Stimulated activated CD8-positive, alpha-beta memory T cell treated with anti-CD3 and anti-CD28 coated beads, Interleukin-15, amount 100 ng/mL, for 24 hours (primary cell): ENCODE results near the gene BCAS3.

Experiments
- DNase-seq: peaks from one replicate; pipeline ENCODE4 v3.0.0-alpha.2; 2020; ENCODE audit warnings: low read depth

The BCAS3 gene

GRCh38 chr17:61291451-61292285, 614.0 kb downstream of the BCAS3 start:
- DNase-seq = no peak

DNA sequence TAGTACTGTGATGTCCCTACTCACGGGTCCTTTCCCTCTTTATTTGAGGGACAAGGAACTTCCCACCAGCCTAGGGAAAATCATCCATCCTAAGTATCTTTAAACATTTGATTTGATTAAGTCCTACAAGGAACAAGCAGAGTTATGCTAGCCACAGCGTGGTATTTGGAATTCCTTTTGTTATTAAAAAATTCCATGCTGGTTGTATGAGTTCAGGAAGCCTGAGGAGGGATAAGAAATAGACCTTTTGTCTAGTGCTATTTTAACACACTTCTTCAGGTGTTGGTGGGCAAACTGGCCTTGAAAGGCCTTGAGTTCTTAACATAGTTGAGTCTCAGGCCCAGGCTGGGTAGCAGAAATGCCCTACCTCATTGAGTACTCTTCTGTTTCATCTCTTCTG, 616.6 kb downstream of the BCAS3 start:
- no peak for DNase-seq

DNA sequence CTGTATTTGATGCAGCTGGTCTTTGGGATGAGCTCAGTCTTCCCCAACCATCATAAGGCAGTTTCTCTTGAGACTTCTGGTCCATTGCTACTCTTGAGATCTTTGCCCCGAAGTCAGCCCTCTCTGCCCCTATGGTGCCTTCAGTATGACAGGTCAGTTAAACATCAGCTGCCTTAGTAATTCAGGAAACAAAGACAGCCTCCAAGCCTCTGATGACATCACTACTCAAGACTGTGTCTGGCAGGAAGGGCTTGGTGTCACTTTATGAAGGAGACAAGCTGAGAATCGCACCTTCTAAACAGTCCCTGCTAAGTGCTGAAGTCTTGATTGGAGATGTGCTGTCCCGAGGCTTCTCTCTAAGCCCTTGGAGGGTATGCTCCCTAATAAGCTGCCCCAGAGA, 617.1 kb downstream of the BCAS3 start:
- DNase-seq = no peak

DNA sequence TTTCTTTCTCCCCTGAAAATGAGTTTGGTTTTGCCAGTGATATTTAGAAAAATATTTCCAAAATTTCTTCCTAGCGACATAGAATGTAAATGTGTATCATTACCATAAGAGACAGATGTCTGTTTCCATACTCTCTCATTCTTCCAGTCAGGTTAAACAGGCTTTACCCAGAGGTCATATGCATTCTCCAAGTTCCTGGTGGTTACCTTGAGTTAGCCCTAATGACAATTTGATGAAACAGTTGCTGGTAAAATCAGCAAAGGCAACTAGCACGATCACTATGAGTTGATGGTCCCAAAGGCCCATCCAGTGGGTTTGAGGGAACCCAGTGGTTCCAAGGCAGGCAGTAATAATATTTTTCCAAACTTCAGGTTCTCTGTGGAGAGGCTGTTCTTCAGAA, 618.4 kb downstream of the BCAS3 start:
- no peak for DNase-seq

DNA sequence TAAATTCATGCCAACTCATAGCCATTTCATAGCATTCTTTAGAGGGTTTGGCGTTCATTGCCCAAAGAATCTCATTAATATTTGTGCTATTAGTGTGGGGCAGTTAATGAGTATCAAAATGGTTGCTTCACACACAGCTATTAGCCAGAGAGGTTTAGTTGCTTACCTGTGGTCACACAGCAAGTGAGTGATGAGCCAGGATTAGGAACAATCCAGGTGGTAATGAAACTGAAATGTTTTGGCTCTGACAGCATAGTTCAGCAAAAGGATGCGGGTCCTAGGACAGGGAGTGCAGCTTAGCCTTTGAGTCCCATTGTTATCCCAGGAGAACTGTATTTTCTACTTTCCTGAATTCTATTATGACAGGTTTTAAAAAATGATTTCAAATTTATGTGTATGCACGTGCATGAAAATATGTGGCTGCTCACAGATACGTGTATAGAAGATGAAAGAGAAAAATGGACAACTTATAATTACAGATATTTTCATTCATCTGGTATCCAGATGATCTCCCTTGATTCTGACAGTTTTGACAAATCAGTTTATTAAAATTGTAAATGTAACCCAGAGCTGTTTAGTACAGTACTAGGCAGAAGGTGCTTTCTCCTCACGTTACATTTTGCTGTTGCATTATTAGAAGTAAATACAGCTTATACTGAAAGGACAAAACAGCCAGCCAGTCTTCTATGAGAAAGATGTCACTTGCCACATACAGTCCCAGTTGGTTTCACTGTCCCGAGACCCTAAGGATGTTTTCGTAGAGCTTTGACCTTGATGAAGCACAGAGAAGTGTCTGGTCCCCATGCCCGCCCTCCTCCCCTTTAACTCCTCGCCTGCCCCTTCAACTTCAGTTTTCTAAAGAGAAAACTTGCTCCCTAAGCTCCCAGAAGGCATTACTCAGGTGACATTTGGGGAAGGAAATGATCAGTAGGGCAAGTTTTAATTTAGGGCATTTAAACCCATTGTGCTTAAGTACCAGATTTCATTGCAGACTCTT, 622.2 kb downstream of the BCAS3 start:
- no peak for DNase-seq

DNA sequence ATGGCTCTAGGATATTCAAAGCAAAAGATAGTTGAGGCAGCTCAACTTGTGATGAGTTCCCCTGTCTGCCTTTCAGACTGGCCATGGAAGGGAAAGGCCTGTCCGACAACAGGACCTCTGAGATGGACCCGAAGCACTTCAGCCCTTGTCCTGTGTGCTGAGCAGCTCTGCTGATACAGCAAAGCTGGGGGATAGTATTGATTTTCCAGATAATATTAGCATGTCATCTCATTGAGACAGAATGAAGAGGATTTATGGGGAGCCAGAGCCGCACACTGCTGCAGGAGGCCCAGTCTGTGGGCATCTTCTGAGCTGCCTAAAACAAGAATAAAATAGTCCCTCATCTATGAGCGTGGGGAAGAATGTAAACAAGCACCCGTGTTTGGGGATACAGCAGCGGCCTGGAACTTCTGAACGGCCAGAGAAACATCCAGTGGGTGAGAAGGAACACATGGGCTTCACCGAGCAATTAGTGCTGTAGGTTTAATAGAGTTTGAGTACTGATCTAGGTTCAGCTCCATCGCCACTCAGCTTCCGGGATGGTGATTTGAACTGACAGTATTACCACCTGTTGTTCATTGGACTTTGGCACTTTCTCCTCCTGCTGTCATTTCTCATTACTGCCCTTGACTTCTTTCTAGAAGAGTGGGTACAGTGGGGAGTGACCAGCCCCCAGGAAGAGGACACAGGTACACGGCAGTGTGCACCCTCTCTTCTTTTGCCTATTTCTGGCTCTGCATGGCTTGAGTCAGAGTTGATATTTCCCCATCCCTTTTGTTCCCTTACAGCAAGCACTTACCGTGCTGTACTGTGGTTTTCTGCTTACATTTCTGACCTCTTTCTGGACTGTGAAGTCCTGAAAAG, 625.5 kb downstream of the BCAS3 start:
- DNase-seq = no peak

DNA sequence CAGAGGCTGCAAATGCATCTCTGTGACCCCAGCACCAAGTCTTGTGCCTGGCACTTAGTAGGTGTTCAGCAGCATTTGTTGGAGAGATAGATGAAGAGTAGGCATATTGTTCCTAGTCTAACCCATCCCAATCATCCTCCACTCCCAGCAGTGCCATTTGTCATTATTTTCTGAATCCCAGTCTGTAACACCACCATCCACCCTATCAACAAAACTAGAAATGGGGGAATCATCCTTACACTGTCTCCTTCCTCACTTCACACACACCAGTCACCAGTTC, 626.1 kb downstream of the BCAS3 start:
- DNase-seq = no peak

- no peak for DNase-seq
These were observed 627.4 kb downstream of the BCAS3 start for GRCh38 chr17:61305024-61305423.

DNA sequence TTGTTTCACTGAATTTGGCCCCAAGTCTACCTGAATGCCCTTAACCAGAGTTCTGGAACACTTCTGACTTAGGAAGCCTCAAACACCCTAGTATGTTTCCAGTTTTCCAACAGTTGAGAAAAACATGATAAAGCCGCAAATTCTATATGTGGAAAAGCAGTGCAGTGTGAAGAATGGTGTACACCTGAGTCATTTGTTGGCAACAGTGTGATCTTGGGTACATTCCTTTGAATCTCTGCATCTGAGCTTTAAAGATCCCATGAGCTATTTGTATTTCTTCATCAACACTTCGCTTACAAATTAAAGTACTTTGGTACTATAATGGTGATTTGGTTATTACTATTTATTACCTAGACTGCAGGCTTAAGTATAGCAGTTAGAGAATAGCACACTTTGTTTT, 628.4 kb downstream of the BCAS3 start:
- DNase-seq = no peak

DNA sequence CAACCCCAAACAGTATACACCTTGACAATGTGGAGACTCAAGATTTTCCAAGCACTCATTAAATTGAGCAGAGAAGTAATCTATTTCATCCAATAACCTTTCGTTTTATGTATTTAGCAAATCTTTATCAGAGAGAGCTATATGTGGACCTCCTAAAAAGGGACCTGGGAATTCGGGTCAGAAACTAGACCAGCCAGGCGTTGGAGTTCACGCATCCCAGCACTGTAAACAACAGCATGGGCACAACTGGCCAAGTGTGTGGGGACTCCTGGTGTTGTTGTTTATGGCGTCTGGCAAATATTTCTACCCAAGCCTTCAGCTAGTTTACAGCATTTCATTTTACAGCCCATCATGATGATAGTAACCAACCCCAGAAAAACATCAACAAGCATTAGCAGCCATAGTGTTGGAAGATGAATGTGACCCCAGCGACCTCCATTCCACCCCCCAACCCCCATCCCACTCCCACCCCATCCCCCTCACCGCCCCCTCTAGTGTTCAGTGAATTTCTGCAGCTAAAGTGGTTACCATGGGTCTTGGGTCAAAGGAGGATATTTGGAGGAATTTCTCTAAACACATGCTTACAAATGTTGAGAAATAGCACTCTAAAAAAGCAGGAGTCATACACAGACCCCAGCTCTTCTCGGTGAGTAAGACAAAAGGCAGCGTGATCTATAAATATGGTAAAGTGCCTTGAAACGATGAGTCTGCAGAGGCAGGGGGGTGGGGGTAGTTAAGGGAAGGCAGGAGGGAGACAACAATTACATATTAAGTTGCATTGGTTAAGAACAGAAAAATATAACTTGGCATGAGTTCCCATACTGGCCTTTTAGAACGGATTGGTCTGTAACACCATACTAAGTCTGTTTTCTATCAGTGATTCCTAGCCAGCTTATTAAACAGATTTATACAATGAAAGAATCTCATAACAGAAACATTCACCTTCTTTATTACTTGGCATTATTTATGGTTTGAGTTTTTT, 630.5 kb downstream of the BCAS3 start:
- no peak for DNase-seq

DNA sequence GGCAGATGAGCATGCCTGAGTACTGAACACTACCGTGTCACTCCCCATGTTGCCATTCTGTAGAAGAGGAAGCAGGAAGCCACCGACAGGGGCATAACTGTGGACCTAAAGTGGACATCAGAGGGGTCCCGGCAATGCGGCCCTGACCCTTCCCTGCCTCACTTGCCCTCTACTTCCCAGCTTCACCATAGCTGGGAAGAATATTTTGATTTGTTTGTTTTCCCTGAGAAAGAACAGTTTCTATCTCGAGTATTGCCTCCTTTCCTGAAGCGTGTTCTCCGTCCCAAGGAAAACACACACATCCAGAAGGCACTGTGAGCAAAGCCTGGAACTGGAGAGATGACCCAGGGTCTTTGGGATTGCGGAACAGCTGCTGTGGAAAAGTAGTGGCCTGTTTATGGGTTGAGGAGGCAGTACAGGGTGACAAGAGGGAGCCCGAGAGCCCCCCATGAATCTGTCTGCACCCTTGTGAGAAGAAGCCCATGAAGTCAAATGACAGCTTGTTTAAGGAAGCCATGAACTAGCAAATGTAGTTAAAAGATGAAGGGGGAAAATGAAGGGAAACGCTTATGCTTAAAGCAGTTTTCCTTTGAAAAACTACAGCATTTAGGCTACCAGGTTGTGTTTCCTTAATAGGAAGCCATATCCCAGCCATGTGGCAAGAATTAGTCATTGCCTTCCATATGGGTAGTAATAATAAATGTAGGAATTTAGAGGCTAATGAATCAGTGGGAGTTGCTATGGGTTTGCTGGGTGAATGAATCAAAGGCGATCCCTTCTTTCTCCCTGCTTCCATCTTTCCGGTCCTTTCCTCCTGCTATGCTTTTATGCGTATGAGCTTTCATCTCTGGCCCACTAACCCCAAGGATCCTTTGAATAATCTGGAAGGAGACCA, 632.0 kb downstream of the BCAS3 start:
- no peak for DNase-seq

- DNase-seq = no peak
These were observed 632.9 kb downstream of the BCAS3 start for GRCh38 chr17:61310590-61310989.

DNA sequence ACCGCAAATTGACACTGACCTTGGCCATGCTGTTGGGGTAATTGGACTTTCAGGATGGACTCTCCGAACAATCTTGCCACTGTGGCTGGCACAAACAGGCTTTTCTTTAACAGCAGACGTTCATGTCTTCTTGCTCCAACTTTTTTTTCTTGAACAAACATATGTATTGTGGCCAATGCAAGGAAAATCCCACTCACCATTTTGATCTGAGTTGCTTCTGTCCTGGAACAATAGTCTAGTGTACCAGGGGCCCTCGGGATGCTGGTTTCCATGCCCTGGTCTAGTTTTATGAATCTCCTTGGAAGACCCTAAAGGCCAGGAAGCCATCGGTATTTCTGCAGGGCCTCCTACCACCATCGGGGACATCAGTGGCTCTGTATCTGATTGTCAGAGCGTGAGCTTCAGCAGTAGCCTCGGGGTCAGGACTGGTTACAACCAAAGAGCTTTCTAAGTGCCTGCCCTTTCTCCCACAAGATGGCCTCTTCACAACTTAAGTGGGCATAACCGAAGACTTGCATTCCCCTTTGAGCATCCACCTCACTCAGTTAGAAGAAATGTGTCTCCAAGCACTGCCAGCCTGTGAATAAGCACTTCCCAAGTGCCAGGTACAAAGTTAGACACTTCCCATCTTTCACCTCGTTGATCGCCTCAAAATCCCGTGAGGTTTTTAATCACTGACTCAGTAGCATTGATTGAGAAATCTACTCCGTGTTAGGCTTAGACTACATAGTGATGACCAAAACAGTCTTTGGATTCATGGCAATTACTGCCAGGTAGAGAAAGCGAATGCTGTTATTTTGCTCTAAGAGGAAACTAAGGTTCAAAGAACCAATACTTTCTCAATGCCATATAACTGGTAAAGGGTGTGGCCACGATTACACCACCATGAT, 635.0 kb downstream of the BCAS3 start:
- DNase-seq = no peak

GRCh38 chr17:61313461-61314326, 636.0 kb downstream of the BCAS3 start:
- DNase-seq = no peak

DNA sequence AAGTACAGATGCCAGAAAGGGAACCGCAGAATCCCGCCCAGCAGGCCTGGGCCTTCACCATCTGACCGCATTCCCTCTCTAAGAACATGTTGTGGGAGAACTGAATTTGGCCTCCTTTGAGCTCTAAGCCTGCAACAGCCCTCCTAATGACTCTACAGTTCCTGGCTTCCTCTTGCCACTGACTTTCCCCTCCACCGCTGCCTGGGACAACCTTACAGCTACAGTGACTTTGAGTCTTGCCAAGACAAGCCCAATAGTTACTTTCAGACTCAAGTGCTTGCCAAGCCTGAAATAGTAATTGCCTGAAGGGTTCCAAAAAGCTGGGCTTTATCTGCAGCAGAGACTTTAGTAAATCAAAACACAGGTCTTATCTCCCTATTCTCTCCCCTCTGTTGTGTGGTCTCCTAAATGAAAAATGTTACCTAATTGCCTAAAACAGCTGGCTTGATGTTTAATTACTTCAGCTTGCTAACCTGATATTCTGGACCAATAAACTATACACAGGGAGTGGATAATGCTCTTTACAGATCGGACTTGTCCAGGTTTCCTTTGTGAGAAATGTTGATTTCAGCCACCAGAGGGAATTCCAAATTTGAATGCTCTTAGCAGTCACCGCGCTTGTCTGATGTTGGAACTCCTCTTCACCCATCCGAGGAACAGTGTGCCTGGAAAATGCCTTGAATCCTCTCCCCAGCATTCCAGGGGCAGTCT, 636.9 kb downstream of the BCAS3 start:
- DNase-seq = no peak

DNA sequence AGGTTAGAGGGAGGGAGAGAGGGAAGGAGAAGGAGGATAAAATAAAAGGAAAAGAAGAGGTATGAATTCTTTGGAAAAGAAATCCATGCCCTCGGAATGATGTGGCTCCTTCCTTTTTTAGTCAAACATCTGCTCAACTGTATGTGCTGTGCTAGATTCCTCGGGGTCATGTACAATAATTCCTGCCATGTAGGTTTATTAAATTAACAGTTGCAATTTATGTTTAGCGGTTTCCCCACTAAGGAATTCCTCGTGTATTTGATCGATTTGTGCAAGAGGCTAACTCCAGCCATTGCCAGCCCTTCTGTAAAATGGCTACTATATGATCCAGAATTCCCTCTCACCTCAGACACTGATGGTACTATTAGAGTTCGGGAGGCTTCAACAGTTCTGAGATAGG, 639.0 kb downstream of the BCAS3 start:
- DNase-seq = no peak

DNA sequence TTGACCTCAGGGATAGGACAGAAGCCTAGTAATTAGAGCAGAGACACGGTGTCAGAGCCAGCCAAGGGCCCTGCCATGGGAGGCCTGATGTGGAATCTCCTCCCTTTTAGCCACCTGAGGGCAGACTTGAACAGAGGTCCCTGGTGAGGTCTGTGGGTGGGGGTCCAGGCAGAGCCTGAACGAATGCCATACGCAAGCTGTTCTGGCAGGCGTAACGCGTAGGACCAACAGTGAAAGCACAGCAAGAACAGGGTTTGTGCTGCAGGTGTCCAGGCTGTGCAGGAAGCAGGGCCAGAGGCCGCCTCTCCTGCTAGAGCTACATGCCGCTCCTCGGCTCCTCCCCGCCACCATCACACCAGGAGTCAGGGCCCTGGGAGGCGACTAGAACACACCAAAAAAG, 640.1 kb downstream of the BCAS3 start:
- DNase-seq = no peak
